PC-3 (cell line): Measurements from ENCODE around the gene PPP1R15A.
"Not testable (repeated sequence)": the region's sequence is repeated elsewhere in the genome, so short reads cannot be mapped to it uniquely, and the experiment has no call there.

Experiments
- CTCF ChIP-seq: fragments of 300-600 bp; sonication (generic); conservative IDR thresholded peaks from 2 replicates; pipeline ENCODE4 v1.5.1; 2017; ENCODE audit warnings: antibody characterized with exemption, low read depth, mild to moderate bottlenecking, low read length
- EZH2 ChIP-seq: fragments of 300-600 bp; sonication (generic); IDR thresholded peaks from one replicate; pipeline ENCODE4 v1.6.1; 2017; ENCODE audit warnings: antibody characterized with exemption, mild to moderate bottlenecking, low read length; ENCODE audit not compliant: unreplicated experiment
- EZH2phosphoT487 ChIP-seq: fragments of 300-600 bp; sonication (generic); IDR thresholded peaks from 2 replicates; pipeline ENCODE4 v1.6.1; 2018; ENCODE audit warnings: mild to moderate bottlenecking, antibody characterized with exemption, low read length, borderline replicate concordance

DNA sequence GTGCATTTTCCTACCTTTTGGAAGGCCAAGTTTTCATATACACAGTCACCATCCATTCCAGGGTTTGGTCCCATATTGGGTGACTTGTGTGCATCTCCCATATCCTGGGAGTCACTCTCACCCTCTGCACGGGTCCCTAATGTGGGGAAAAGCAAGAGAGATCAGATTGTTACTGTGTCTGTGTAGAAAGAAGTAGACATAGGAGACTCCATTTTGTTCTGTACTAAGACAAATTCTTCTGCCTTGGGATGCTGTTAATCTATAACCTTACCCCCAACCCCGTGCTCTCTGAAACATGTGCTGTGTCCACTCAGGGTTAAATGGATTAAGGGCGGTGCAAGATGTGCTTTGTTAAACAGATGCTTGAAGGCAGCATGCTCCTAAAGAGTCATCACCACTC, 17.3 kb downstream of the PPP1R15A start:
- TF ChIP-seq CTCF, EZH2phosphoT487, EZH2: not testable (repeated sequence)
